HTERT RPE-1 (cell line): ENCODE measurements around the gene ITFG2.

ENCODE experiments used
- in situ Hi-C: fragments of 300-500 bp; cut with MboI; formaldehyde crosslinking; loops from 4 replicates; pipeline ENCODE4 v1.14.3; 2020; ENCODE audit warnings: low sequenced_read_pairs

ITFG2 gene

DNA sequence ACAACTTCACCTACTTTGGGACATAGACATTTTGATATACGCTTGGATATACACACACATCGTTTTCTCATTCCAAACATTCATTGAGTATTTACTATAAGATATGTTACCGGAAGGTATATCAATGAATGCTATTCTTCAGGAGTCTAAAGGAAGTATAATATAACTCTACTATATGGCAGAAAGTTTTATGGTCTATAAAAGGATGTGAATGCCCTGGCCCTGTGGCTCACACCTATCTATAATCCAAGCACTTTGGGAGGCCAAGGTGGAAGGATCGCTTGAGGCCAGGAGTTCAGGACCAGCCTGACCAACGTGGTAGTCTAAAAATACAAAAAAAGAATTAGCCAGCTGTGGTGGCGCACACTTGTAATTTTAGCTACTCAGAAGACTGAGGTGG lies 16.8 kb downstream of the ITFG2 start:
- in situ Hi-C loops, result no loop called here

DNA sequence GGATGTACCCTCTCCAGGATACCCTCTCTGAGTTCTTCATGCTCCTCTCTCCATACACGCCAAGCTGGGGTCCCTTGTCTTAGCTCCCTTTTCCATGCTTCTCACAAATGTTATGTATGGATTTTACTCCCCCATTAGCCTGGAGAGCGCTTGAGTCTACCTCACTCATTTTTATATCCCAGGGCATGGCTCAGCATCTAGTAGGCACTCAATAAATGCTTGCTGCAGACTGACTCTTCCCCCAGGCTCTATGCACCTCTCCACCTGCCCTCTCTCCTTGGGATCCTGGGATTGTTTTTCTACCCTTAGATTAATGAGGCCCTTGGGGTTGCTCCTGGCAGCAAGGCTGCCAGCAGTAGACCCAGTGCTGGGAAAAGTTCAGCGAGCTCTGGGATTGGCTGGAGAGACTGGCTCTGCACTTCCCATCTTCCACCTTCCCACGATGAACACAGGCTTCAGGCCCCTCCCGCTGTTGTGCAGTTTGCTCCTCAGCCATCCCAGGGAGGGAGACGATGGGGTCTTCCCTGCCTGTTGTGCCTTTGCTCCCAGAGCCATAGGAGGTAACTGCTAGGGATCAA lies 20.2 kb downstream of the ITFG2 start:
- in situ Hi-C loops, result no loop called here

- in situ Hi-C loops, result no loop called here
Measured at GRCh38 chr12:2833327-2833726, 20.9 kb downstream of the ITFG2 start.

- in situ Hi-C loops, result no loop called here
Measured at GRCh38 chr12:2833810-2834209, 21.3 kb downstream of the ITFG2 start.

DNA sequence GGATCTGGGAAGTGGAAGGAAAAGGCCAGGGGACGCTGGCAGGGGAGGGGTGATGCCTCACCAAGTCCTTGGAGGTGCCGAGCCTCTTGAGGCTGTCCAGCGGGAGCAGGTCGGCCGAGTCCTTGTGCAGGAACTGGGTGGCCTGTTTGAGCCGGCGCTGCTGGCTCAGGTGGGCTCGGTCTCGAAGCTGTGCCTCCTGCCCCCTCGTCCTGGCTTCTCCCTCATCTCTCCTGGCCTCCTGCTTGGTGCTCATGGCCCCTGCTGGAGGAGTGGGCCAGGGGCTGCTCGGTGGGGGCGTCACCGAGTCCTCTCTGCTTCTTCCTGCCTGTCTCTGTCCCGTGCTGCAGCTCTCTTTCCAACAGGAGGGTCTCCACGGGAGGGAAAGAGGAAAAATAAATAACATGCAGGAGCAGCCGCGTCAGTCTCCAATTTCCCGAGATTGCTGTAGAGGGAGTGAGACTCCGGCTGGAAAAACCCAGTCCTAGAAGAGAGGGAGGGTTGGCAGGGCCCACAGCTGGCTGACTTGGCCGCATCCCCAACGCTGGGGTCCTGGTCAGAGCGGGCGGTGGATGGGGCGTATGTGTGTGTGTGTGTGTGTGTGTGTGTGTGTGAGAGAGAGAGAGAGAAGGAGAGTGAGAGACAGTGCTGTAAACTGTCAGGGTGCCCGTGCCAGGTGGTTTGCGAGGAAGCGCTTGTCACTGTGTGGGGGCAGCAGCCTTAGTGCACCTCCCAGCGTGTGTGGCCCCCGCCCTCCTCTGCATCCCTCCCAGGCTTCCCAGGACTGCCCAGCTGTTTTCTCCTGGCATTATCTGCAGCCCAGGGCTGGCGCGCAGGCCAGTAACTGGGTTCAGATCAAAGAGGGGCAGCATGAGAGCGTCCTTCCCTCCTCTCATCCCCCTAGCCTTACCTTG lies 22.4 kb downstream of the ITFG2 start, which contains the start of gene NRIP2:
Gene NRIP2 (minus strand): TSS at position 455 of the 911 bp plus-strand sequence. CDS start 52 bp downstream, at position 403.
- in situ Hi-C loops, result no loop called here

- in situ Hi-C loops, result no loop called here
Measured at GRCh38 chr12:2835691-2836403, 23.4 kb downstream of the ITFG2 start.

- in situ Hi-C loops, result no loop called here
Measured at GRCh38 chr12:2836574-2836973, 24.1 kb downstream of the ITFG2 start.

DNA sequence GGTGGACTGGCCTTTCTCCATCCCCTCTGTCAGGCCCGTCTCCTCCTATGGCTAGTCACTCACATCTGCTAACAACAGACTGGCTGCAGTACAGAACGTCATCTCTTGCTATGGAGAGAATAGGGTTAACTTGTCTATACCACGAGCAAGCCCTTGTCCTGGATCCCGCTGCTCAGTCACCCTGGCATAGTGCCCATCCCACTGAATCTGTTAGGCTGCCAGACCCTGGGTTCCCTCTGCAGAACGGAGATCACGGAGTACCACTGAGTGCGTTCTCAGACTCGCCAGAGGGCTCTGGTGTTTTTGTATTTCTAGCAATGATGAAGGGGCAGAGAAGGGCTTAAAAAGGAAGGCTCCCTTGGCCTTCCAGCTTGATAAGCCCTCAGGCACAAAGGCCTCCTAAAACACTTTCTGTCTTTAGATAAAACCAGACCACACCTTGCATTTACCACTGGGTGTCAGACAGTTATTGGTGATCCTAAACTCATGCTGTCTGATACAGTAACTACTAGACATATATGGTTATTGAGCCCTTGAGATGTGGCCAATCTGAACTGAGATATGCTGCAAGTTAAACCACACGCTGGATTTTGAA lies 28.7 kb downstream of the ITFG2 start:
- in situ Hi-C loops, result no loop called here

GRCh38 chr12:2842948-2843347 lies 30.5 kb downstream of the ITFG2 start:
- in situ Hi-C loops, result no loop called here

DNA sequence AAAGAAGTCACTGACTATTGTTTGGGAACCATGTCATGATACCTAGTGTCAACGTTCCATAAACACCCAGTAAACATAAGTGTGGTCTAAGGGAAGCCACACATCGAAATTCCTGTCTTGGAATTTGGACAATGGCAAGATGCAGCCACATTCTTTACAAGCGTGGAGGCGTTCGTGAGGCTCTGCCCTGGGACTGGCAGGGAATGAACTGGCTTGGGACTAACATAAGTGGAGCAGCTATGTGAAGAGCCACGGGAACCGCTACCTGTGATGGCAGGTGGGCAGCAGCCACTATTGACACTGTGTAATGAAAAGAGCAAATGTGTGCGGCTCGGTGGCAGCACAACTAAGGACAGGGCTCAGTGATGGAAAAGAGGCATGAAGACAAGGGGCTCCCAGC lies 32.3 kb downstream of the ITFG2 start:
- in situ Hi-C loops, result no loop called here

DNA sequence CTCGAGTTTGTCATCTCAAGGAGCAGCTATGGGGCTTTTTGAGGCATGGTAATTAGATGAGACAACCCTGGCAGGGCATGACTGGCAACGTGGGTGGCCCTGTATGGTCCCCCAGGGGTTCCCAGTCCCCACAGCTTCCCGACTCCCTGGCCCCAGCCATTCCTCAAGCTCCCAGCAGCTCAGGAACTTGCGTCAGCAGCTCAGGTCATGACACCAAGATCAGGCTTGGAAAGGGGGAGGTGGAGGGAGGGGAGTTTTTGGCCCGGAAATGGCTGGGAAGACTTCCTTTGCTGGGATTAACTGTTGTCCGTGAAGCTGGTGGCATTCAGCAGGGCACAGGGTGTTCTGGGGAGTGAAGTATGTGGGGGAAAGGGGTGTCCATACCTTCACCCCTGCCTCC lies 32.8 kb downstream of the ITFG2 start:
- in situ Hi-C loops, result no loop called here

GRCh38 chr12:2851931-2852330 lies 39.5 kb downstream of the ITFG2 start:
- in situ Hi-C loops, result no loop called here

DNA sequence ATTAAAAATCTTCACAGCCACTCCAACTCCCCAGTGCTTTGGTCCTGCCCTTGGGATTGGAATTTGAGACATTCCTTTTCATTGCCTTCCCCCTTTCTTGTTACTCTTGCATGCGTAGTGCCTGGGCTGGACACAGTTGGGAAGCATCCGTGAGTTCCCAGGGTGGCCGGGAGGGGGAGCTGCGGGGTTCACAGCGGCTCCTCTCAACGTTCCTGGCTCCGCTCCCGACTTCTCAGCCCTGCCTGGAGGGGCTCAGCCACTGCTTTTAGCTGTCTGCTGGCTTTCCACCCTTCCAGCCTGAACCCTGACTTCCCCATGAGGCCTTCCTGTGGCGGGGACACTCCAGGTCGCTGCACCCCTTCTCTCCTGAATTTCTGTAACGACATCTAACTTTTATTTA lies 41.2 kb downstream of the ITFG2 start:
- in situ Hi-C loops, result no loop called here

GRCh38 chr12:2854669-2855453 lies 42.4 kb downstream of the ITFG2 start:
- in situ Hi-C loops, result no loop called here

DNA sequence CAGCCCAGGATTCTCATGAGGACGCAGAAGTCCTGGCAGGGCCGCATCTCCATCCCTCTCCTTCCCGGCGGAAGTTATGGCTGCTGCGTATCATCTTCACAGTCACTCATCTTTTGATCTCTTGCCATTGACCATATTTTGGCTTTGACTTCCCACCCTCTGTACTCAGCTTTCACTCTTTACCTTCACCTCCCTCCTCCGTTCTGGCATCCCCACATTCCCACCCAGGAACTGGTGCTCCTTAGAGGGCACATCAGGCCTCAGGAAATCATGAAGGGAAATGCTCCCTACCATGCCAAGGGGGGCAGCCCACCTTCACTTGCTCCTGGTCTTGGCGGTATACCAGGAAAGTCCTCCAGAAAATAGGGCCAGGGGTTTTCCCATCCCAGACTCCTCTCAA lies 43.1 kb downstream of the ITFG2 start:
- in situ Hi-C loops, result no loop called here

DNA sequence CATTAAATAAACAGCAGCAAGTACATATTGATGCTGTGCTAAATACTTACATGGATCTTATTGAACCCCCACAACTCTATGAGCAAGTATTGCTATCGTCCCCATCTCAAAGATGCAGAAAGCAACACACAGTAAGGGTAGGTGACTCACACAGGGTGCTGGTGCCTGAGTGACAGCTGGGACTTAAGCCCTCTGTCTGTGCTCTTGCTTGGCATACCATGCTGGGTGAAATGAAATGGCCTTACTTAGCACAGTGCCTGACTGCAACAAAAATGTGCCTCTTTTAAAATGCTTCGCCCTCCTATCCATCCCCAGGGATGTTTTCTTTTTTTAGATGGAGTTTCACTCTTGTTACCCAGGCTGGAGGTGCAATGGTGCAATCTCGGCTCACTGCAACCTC lies 43.6 kb downstream of the ITFG2 start:
- in situ Hi-C loops, result no loop called here

GRCh38 chr12:2857021-2857431 lies 44.6 kb downstream of the ITFG2 start, which contains the start of gene TEX52:
TSS of gene TEX52 (minus strand) at chr12:2857039. CDS start at chr12:2857026, 13 bp downstream.
- in situ Hi-C loops, result no loop called here

DNA sequence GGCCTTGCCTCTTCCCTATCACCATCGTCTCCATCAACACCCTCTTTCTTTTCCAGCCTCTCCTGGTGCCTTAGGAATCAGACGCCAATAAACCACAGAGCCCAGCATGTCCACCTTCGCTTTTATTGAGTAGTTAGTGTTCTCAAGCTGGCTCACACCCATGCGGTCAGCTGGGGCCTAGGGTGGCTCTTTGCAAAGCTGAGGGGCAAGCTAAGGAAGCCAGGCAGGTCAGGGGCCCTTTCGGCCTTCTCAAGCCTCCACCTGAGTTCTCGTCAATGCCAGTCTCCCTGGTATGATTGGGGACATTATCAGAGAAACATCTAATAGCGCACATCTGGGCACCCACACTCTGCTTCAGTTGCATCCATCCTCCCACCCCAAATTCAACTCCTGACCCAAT lies 45.1 kb downstream of the ITFG2 start:
- in situ Hi-C loops, result no loop called here

GRCh38 chr12:2858334-2858733 lies 45.9 kb downstream of the ITFG2 start:
- in situ Hi-C loops, result no loop called here

GRCh38 chr12:2858944-2859421 lies 46.5 kb downstream of the ITFG2 start:
- in situ Hi-C loops, result no loop called here
